AG04450 (cell line): ENCODE measurements around the gene PALLD. TPM values are rescaled to one million over a fixed set of nuclear protein-coding genes. Genes with fewer than 3 reads are reported as not detected.
"Not testable (repeated sequence)": the region's sequence is repeated elsewhere in the genome, so short reads cannot be mapped to it uniquely, and the experiment has no call there.

Experiments used
- CTCF ChIA-PET: fragments of 300-600, 350-600 bp; formaldehyde crosslinking; extraction: SDS; loops from one replicate; lab custom pipeline; 2022; ENCODE audit warnings: antibody characterized with exemption, inconsistent platforms; lab: Charles Lee
- POLR2A ChIA-PET: fragments of 350-600 bp; formaldehyde crosslinking; extraction: SDS; loops from one replicate; lab custom pipeline; 2021; ENCODE audit warnings: antibody characterized with exemption, inconsistent platforms; lab: Yijun Ruan, JAX
- DNase-seq: peaks from one replicate; pipeline ENCODE4 v3.0.0-alpha.2; 2011; ENCODE audit warnings: low read depth, low spot score
- H3K27ac ChIP-seq: one replicate; pipeline ENCODE4 v1.5.1; 2012; ENCODE audit warnings: low read depth, low read length, control low read depth
- H3K27me3 ChIP-seq: one replicate; pipeline ENCODE4 v1.6.0; 2012; ENCODE audit warnings: low read length; ENCODE audit not compliant: control insufficient read depth, insufficient read depth
- H3K4me3 ChIP-seq: 2 replicates; pipeline ENCODE4 v1.5.1; 2011; ENCODE audit warnings: mild to moderate bottlenecking, low read depth, low read length, control low read depth
- H3K9me3 ChIP-seq: 2 replicates; pipeline ENCODE4 v1.5.1; 2012; ENCODE audit warnings: low read length; ENCODE audit not compliant: control insufficient read depth, insufficient read depth
- CTCF ChIP-seq: IDR thresholded peaks from 2 replicates; pipeline ENCODE4 v1.5.1; 2011; ENCODE audit warnings: low read depth, low read length, control low read depth, inconsistent platforms
- polyA minus RNA-seq: library from RNA; depleted of rRNA, polyadenylated mRNA; stranded (reverse); fragments of >200 nt; gene quantifications from 2 replicates; pipeline ENCODE4 v1.2.3, GENCODE V29; 2011; rRNA and poly(A)+ RNA removed
- polyA plus RNA-seq: library from polyadenylated mRNA; depleted of rRNA; stranded (reverse); fragments of >200 nt; gene quantifications from 2 replicates; pipeline ENCODE4 v1.2.3, GENCODE V29; 2011; rRNA removed

PALLD gene
- 159 and 214 TPM in 2 replicates for polyA plus RNA-seq
- polyA minus RNA-seq: 231 and 245 TPM in 2 replicates

GRCh38 chr4:168496834-168497233, at the start of gene PALLD:
Gene PALLD (plus strand): TSS chr4:168497052.
- Histone ChIP-seq H3K4me3 (no peak within 1 kb of the TSS), H3K27me3 (no peaks in the 10 kb centered on the region), H3K9me3 (no peaks in the 10 kb centered on the region), H3K27ac (no peak within 1 kb of the TSS)
- ChIA-PET CTCF (interaction anchor here (1.0 to 1.2 kb wide), 2 partner anchors 11 to 510 kb away, joined by 3 to 4 read pairs; no protein-coding TSS in a partner anchor), POLR2A (no interaction called here)
- TF ChIP-seq CTCF: no peak
- DNase-seq: no peak

- H3K27me3 ChIP-seq, POLR2A ChIA-PET, CTCF ChIA-PET: not testable (repeated sequence)
Observed at GRCh38 chr4:168449063-168449462, 47.8 kb upstream of the PALLD start.

DNA sequence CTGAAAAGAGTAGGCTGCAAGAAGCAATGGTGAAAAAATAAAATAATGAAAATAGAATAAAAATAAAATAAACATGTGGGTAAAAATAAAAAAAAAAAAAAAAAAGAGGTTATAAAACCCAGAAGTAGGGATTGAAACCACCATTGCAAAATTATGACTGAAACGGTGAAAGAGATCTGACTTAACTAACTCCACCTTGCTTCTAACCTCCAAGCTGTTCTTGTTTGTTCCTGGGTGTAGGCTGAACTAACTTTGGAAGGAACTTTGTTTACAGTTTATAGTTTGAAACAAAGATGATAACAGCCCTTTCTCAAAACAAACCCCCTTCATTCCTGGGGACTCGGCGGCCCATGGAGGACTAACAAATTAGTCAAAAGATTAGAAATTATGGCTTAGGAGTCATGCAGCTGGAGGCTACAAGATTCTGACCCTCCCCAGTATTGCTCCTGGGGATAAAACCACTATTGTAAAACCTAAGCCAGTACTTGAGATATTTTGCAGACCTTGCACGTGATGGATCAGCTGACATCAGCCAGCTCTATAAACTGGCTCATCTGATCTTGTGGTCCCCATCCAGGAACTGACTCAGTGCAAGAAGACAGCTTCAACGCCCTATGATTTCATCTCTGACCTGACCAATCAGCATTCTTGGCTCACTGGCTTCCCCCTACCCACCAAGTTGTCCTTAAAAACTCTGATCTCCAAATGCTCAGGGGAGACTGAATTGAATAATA, 47.0 kb upstream of the PALLD start:
- DNase-seq: no peak
- CTCF ChIA-PET: no interaction called here
- POLR2A ChIA-PET: interaction anchor here (0.5 to 0.7 kb wide), 2 partner anchors 26 to 201 kb away, joined by 5 read pairs; no protein-coding TSS in a partner anchor
- Histone ChIP-seq H3K27ac (no peak overlapping the region), H3K4me3 (no peak overlapping the region), H3K27me3 (no peaks in the 10 kb centered on the region), H3K9me3 (no peaks in the 10 kb centered on the region)
- TF ChIP-seq CTCF: no peak

More at GRCh38 chr4:168449063-168449462, 47.8 kb upstream of the PALLD start:
- H3K4me3 ChIP-seq, H3K27ac ChIP-seq, DNase-seq, H3K9me3 ChIP-seq: not testable (repeated sequence)

DNA sequence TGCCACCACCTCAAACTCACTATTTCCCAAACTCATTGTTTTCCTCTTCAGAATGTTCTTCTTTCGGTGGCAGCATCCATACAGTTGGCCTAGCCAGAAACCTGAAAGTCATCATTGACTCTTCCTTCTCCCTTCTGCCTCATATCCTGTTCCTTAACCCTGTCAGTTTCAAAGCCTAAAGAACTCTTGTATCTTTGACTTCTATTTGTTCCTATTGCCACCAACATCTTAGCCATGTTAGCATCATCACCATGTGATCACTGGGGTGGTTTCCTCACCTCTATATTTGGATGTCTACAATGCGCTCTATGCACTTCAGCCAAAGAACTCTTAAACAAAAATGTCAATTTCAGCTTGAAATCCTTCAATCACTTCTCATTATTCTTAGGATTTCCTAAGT, 45.5 kb upstream of the PALLD start:
- Histone ChIP-seq H3K9me3 (no peaks in the 10 kb centered on the region), H3K27ac (no peak overlapping the region), H3K27me3 (no peaks in the 10 kb centered on the region), H3K4me3 (no peak overlapping the region)
- no peak for TF ChIP-seq CTCF
- CTCF ChIA-PET: no interaction called here
- no peak for DNase-seq
- POLR2A ChIA-PET: no interaction called here

- ChIA-PET POLR2A (no interaction called here), CTCF (no interaction called here)
- Histone ChIP-seq H3K9me3 (no peaks in the 10 kb centered on the region), H3K27me3 (no peaks in the 10 kb centered on the region), H3K27ac (no peak overlapping the region), H3K4me3 (no peak overlapping the region)
- TF ChIP-seq CTCF: no peak
- DNase-seq: no peak
Observed at GRCh38 chr4:168451744-168452390, 45.0 kb upstream of the PALLD start.
